Chondrocyte (in vitro differentiated cells): ENCODE measurements around the gene IRAK2. TPM values are rescaled to one million over a fixed set of nuclear protein-coding genes. Genes with fewer than 3 reads are reported as not detected.

Experiments used
- DNase-seq: peaks from one replicate; pipeline ENCODE4 v3.0.0; 2021; ENCODE audit warnings: mixed read lengths, low spot score
- H3K27ac Mint-ChIP-seq: one replicate; pipeline ENCODE4 v1.8.0; 2021; ENCODE audit warnings: mild to moderate bottlenecking, moderate library complexity, mixed read lengths; ENCODE audit not compliant: unreplicated experiment
- H3K27me3 Mint-ChIP-seq: 2 replicates; pipeline ENCODE4 v1.8.0; 2021; ENCODE audit warnings: low read depth, mixed read lengths
- H3K36me3 Mint-ChIP-seq: 2 replicates; pipeline ENCODE4 v1.8.0; 2021; ENCODE audit warnings: low read depth, mixed read lengths
- H3K4me1 Mint-ChIP-seq: 2 replicates; pipeline ENCODE4 v1.8.0; 2021; ENCODE audit warnings: low read depth, mild to moderate bottlenecking, mixed read lengths
- H3K4me3 Mint-ChIP-seq: one replicate; pipeline ENCODE4 v1.8.0; 2021; ENCODE audit warnings: mild to moderate bottlenecking, moderate library complexity, mixed read lengths; ENCODE audit not compliant: unreplicated experiment
- H3K9me3 Mint-ChIP-seq: 2 replicates; pipeline ENCODE4 v1.8.0; 2021; ENCODE audit warnings: low read depth, mixed read lengths
- total RNA-seq: library from RNA; stranded (reverse); gene quantifications from 3 replicates; pipeline ENCODE4 v1.2.1, GENCODE V29; 2021
- TF ChIP-seq, protein P1 (sequence below): fragments of 200-600 bp; sonication (generic); IDR thresholded peaks from 2 replicates; pipeline ENCODE4 v1.5.0; 2021; ENCODE audit warnings: antibody characterized with exemption, mild to moderate bottlenecking, moderate library complexity

IRAK2 gene
- total RNA-seq, 1 donor from 2014 or later: 1.6 TPM

DNA sequence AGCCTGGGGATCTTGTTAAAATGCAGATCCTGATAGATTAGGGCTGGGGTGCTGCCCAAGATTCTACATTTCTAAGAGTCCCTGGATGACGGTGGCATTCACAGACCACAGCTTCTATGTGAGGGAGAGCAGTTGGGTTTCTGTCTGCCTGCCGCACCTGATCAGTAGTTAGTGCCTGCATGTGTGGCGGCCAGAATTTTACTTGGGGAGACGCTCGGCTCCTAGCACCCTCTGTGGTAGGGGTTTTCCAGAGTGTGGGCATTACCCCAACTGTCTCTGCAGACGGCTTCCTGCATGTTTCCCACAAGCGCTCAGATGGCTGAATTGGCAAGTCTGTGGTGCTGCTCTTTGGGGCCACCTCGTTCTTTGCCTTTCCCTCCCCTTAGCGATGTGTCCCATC is 119.8 kb downstream of the IRAK2 start:
- peaks cover 24% of the 10 kb centered on the region for H3K4me1 Mint-ChIP-seq
- H3K36me3 Mint-ChIP-seq: peaks cover 15% of the 10 kb centered on the region
- no peaks in the 10 kb centered on the region for H3K9me3 Mint-ChIP-seq
- no peak overlapping the region for H3K27ac Mint-ChIP-seq
- no peak for DNase-seq
- TF ChIP-seq, protein P1, sequence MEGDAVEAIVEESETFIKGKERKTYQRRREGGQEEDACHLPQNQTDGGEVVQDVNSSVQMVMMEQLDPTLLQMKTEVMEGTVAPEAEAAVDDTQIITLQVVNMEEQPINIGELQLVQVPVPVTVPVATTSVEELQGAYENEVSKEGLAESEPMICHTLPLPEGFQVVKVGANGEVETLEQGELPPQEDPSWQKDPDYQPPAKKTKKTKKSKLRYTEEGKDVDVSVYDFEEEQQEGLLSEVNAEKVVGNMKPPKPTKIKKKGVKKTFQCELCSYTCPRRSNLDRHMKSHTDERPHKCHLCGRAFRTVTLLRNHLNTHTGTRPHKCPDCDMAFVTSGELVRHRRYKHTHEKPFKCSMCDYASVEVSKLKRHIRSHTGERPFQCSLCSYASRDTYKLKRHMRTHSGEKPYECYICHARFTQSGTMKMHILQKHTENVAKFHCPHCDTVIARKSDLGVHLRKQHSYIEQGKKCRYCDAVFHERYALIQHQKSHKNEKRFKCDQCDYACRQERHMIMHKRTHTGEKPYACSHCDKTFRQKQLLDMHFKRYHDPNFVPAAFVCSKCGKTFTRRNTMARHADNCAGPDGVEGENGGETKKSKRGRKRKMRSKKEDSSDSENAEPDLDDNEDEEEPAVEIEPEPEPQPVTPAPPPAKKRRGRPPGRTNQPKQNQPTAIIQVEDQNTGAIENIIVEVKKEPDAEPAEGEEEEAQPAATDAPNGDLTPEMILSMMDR: no peak
- no peak overlapping the region for H3K4me3 Mint-ChIP-seq
- no peaks in the 10 kb centered on the region for H3K27me3 Mint-ChIP-seq

GRCh38 chr3:10285272-10286132 is 120.8 kb downstream of the IRAK2 start:
- no peaks in the 10 kb centered on the region for H3K9me3 Mint-ChIP-seq
- no peaks in the 10 kb centered on the region for H3K27me3 Mint-ChIP-seq
- H3K36me3 Mint-ChIP-seq: peaks cover 7% of the 10 kb centered on the region
- H3K4me1 Mint-ChIP-seq: peaks cover 24% of the 10 kb centered on the region
- no peak for DNase-seq
- H3K27ac Mint-ChIP-seq: no peak overlapping the region
- H3K4me3 Mint-ChIP-seq: no peak overlapping the region
- TF ChIP-seq, protein P1: no peak

- Mint-ChIP-seq H3K4me1 (peaks cover 24% of the 10 kb centered on the region), H3K36me3 (peaks cover 7% of the 10 kb centered on the region), H3K9me3 (no peaks in the 10 kb centered on the region), H3K27ac (no peak overlapping the region), H3K27me3 (no peaks in the 10 kb centered on the region), H3K4me3 (no peak overlapping the region)
- TF ChIP-seq, protein P1: no peak
- no peak for DNase-seq
Observed at GRCh38 chr3:10286133-10286524, 121.4 kb downstream of the IRAK2 start.

GRCh38 chr3:10286596-10287295 is 122.0 kb downstream of the IRAK2 start:
- Mint-ChIP-seq H3K27ac (peak overlapping the region; percentile 73), H3K4me3 (no peak overlapping the region)
- TF ChIP-seq, protein P1: peak; percentile 27

GRCh38 chr3:10287936-10288574 is 123.3 kb downstream of the IRAK2 start:
- TF ChIP-seq, protein P1: no peak
- H3K27ac Mint-ChIP-seq: no peak overlapping the region
- H3K4me3 Mint-ChIP-seq: no peak overlapping the region
- no peaks in the 10 kb centered on the region for H3K27me3 Mint-ChIP-seq
- no peak for DNase-seq
- no peaks in the 10 kb centered on the region for H3K9me3 Mint-ChIP-seq
- H3K4me1 Mint-ChIP-seq: peaks cover 22% of the 10 kb centered on the region
- peaks cover 8% of the 10 kb centered on the region for H3K36me3 Mint-ChIP-seq

More at GRCh38 chr3:10286596-10287295, 122.0 kb downstream of the IRAK2 start:
- H3K36me3 Mint-ChIP-seq: peaks cover 7% of the 10 kb centered on the region
- H3K27me3 Mint-ChIP-seq: no peaks in the 10 kb centered on the region
- no peak for DNase-seq
- no peaks in the 10 kb centered on the region for H3K9me3 Mint-ChIP-seq
- peaks cover 21% of the 10 kb centered on the region for H3K4me1 Mint-ChIP-seq
